ENCODE data around the gene HDAC4. TPM values are rescaled to one million over a fixed set of nuclear protein-coding genes. Genes with fewer than 3 reads are reported as not detected.

HDAC4 gene
- total and polyA plus RNA-seq, 9 of the 15 experiments (the other 6 are each of a cell fraction or from before 2014, with no cell fraction given) = 0.11 to 20.2 (median 4.0) TPM

GRCh38 chr2:239294571-239295054 is 106.2 kb downstream of the HDAC4 start (continued):
- TF ChIP-seq, protein P1, sequence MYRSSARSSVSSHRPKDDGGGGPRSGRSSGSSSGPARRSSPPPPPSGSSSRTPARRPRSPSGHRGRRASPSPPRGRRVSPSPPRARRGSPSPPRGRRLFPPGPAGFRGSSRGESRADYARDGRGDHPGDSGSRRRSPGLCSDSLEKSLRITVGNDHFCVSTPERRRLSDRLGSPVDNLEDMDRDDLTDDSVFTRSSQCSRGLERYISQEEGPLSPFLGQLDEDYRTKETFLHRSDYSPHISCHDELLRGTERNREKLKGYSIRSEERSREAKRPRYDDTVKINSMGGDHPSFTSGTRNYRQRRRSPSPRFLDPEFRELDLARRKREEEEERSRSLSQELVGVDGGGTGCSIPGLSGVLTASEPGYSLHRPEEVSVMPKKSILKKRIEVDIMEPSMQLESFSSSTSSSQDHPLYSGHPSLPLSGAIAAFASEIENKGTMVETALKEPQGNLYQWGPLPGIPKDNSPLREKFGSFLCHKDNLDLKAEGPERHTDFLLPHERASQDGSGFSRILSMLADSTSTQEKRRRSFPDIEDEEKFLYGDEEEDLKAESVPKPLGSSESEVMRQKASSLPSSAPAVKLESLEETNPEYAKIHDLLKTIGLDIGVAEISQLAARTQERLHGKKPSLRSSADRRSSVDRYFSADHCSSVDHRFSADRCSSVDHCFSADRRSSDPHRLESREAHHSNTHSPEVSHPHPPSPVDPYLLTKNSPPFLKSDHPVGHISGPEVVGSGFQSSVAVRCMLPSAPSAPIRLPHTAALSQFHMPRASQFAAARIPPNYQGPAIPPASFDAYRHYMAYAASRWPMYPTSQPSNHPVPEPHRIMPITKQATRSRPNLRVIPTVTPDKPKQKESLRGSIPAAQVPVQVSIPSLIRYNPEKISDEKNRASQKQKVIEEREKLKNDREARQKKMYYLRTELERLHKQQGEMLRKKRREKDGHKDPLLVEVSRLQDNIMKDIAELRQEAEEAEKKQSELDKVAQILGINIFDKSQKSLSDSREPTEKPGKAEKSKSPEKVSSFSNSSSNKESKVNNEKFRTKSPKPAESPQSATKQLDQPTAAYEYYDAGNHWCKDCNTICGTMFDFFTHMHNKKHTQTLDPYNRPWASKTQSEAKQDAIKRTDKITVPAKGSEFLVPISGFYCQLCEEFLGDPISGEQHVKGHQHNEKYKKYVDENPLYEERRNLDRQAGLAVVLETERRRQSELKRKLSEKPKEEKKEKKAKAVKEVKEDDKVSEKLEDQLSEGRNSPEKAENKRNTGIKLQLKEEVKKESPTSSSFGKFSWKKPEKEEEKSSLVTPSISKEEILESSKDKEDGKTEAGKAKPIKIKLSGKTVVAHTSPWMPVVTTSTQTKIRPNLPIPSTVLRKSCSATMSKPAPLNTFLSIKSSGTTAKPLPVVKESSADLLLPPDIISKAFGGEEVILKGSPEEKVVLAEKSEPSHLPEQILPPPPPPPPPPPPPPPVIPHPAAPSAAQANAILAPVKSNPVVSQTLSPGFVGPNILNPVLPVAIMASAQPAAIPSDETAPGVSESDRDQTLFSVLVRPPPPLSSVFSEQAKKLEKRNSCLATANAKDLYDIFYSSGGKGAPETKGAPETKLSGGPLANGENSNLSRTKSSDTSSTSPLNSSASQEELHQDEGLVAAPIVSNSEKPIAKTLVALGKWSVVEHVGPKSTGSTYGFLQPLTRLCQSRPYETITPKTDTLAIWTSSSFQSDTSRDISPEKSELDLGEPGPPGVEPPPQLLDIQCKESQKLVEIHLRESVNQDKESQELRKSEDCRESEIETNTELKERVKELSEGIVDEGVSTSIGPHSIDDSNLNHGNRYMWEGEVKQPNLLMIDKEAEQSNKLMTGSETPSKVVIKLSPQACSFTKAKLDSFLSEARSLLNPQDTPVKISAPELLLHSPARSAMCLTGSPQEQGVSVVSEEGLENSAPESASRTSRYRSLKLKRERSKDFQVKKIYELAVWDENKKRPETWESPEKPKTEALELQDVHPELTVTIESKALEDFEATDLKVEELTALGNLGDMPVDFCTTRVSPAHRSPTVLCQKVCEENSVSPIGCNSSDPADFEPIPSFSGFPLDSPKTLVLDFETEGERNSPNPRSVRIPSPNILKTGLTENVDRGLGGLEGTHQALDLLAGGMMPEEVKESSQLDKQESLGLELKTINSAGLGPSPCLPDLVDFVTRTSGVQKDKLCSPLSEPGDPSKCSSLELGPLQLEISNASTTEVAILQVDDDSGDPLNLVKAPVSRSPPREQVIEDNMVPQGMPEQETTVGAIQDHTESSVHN (IDR thresholded peaks at IDR 0.05; ENCODE audit: borderline replicate concordance in 1 of 2, low read depth in 1 of 2) = no peak
- TF ChIP-seq, protein P2, sequence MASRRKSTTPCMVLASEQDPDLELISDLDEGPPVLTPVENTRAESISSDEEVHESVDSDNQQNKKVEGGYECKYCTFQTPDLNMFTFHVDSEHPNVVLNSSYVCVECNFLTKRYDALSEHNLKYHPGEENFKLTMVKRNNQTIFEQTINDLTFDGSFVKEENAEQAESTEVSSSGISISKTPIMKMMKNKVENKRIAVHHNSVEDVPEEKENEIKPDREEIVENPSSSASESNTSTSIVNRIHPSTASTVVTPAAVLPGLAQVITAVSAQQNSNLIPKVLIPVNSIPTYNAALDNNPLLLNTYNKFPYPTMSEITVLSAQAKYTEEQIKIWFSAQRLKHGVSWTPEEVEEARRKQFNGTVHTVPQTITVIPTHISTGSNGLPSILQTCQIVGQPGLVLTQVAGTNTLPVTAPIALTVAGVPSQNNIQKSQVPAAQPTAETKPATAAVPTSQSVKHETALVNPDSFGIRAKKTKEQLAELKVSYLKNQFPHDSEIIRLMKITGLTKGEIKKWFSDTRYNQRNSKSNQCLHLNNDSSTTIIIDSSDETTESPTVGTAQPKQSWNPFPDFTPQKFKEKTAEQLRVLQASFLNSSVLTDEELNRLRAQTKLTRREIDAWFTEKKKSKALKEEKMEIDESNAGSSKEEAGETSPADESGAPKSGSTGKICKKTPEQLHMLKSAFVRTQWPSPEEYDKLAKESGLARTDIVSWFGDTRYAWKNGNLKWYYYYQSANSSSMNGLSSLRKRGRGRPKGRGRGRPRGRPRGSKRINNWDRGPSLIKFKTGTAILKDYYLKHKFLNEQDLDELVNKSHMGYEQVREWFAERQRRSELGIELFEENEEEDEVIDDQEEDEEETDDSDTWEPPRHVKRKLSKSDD (conservative IDR thresholded peaks at IDR 0.05; ENCODE audit: low read length) = no peak
- TF ChIP-seq SETDB1 (IDR thresholded peaks at IDR 0.05; ENCODE audit: low read length) (no peak), HMG20A (CRISPR knock-in tag; conservative IDR thresholded peaks at IDR 0.05) (no peak), RCOR1 (IDR thresholded peaks at IDR 0.05; ENCODE audit: borderline replicate concordance in 1 of 2, low read depth in 2 of 2, low read length in 2 of 2) (peak; percentile 42 to 94; a peak in 3 of 4 replicates), HDAC1 (IDR thresholded peaks at IDR 0.05) (peak in 1 of 2 experiments; percentile 71; a peak in 1 of 4 replicates), GTF3C2 (IDR thresholded peaks at IDR 0.05; ENCODE audit: borderline replicate concordance, extremely low read depth, insufficient read length) (no peak), POLR2H (tag; IDR thresholded peaks at IDR 0.05; ENCODE audit: low read depth) (no peak), TFAP4 (CRISPR knock-in tag; IDR thresholded peaks at IDR 0.05; ENCODE audit: borderline replicate concordance) (peak; percentile 83), CXXC5 (CRISPR knock-in tag; IDR thresholded peaks at IDR 0.05) (peak; percentile 72), ARID1B (IDR thresholded peaks at IDR 0.05) (peak; percentile 66)
